Esophagus squamous epithelium (tissue), 5 donors: ENCODE data around the gene DCP1B. TPM values are rescaled to one million over a fixed set of nuclear protein-coding genes. Genes with fewer than 3 reads are reported as not detected.

Experiments used
- DNase-seq: peaks from one replicate; lab custom pipeline; 2025; lab: John Stamatoyannopoulos, UW
- H3K27ac ChIP-seq, 4 donors: fragments of 200-600 bp; sonication (generic); one replicate each; pipeline ENCODE4 v1.5.1; 2016 to 2019; ENCODE audit warnings: mild to moderate bottlenecking in 1 of 4
- H3K27me3 ChIP-seq, 4 donors: fragments of 200-600 bp; sonication (generic); 1 replicate in 3 of 4; 2 replicates in 1 of 4; pipeline versions ENCODE4 v1.5.1 to v1.6.0; 2017 to 2021; ENCODE audit warnings: antibody characterized with exemption in 1 of 4
- H3K36me3 ChIP-seq, 3 donors: fragments of 200-600 bp; sonication (generic); one replicate each; pipeline ENCODE4 v1.5.1; 2016 to 2019
- H3K4me1 ChIP-seq, 3 donors: fragments of 200-600 bp; sonication (generic); one replicate each; pipeline ENCODE4 v1.5.1; 2017 to 2019
- H3K4me3 ChIP-seq, 4 donors: fragments of 200-600 bp; sonication (generic); 1 replicate in 3 of 4; 2 replicates in 1 of 4; pipeline ENCODE4 v1.5.1; 2016 to 2019; ENCODE audit warnings: mild to moderate bottlenecking in 2 of 4, moderate library complexity in 1 of 4
- H3K9me3 ChIP-seq, 3 donors: fragments of 200-600 bp; sonication (generic); one replicate each; pipeline ENCODE4 v1.5.1; 2016 to 2019
- CTCF ChIP-seq, 6 experiments: fragments of 450-650 bp in 4 of 6; fragments of 200-600 bp in 2 of 6; sonication (generic) in 2 of 6; IDR thresholded peaks; one replicate each; pipeline ENCODE4 v1.5.1; 2016 to 2019; ENCODE audit warnings: antibody characterized with exemption in 6 of 6, mild to moderate bottlenecking in 4 of 6, moderate library complexity in 4 of 6
- POLR2A ChIP-seq, 4 donors: fragments of 450-650 bp; IDR thresholded peaks; one replicate each; pipeline ENCODE4 v1.6.1; 2017; ENCODE audit warnings: antibody characterized with exemption in 4 of 4, mild to moderate bottlenecking in 4 of 4, moderate library complexity in 3 of 4
- WGBS, 2 donors: methylation state at CpG; one replicate each; pipeline ENCODE4 v1.1.5; 2018; 5-methylcytosine and 5-hydroxymethylcytosine counted together
- intact Hi-C: fragments of 100-400 bp; cut with DNase I; formaldehyde crosslinking; loops from one replicate; pipeline ENCODE4 v1.15.0; 2022
- total RNA-seq, 4 donors: library from RNA; depleted of rRNA; stranded (reverse); fragments of >200 nt; gene quantifications; one replicate each; pipeline ENCODE4 v1.1.0, GENCODE V29; 2016
- donor health status: DM: yes; HTN: yes; CAD: no.

Gene DCP1B
- total RNA-seq, 4 donors from 2014 or later: 4.0 to 15.5 (median 10.8) TPM

- Histone ChIP-seq H3K27me3 (peaks cover 0 to 28% (median 0%) of the 10 kb centered on the region in 4 donors), H3K27ac (no peak overlapping the region), H3K36me3 (no peaks in the 10 kb centered on the region), H3K9me3 (no peaks in the 10 kb centered on the region), H3K4me3 (no peak overlapping the region), H3K4me1 (peaks cover 0 to 14% (median 3%) of the 10 kb centered on the region in 3 donors)
- no peak for DNase-seq
- intact Hi-C loops: no loop called here
- WGBS, 2 donors: 84 to 95% methylated on average over 6 to 9 of the region's 12 CpGs
- TF ChIP-seq POLR2A (IDR thresholded peaks at IDR 0.05) (no peak), CTCF (IDR thresholded peaks at IDR 0.05) (no peak)
Measured at GRCh38 chr12:1922985-1923384, 81.3 kb downstream of the DCP1B start.

GRCh38 chr12:1922075-1922709 lies 82.1 kb downstream of the DCP1B start:
- intact Hi-C loops: no loop called here
- Histone ChIP-seq H3K4me1 (peaks cover 0 to 16% (median 3%) of the 10 kb centered on the region in 3 donors), H3K36me3 (no peaks in the 10 kb centered on the region), H3K27me3 (peaks cover 0 to 23% (median 0%) of the 10 kb centered on the region in 4 donors), H3K4me3 (no peak overlapping the region), H3K9me3 (no peaks in the 10 kb centered on the region), H3K27ac (no peak overlapping the region)
- DNase-seq: no peak
- 100% methylated on average over 1 of the region's 40 CpGs for WGBS, 2 donors
- no peak for TF ChIP-seq POLR2A (IDR thresholded peaks at IDR 0.05)
- TF ChIP-seq CTCF (IDR thresholded peaks at IDR 0.05): no peak

- DNase-seq: no peak
- Histone ChIP-seq H3K4me3 (no peak overlapping the region), H3K27me3 (peaks cover 0 to 19% (median 0%) of the 10 kb centered on the region in 4 donors), H3K9me3 (no peaks in the 10 kb centered on the region), H3K27ac (no peak overlapping the region), H3K4me1 (peaks cover 0 to 20% (median 3%) of the 10 kb centered on the region in 3 donors), H3K36me3 (no peaks in the 10 kb centered on the region)
- TF ChIP-seq CTCF (IDR thresholded peaks at IDR 0.05) (no peak), POLR2A (IDR thresholded peaks at IDR 0.05) (no peak)
- whole genome bisulfite sequencing, 2 donors: 52 to 88% methylated on average over 17 of the region's 17 CpGs
- intact Hi-C loops: no loop called here
Measured at GRCh38 chr12:1920971-1921370, 83.3 kb downstream of the DCP1B start.

GRCh38 chr12:1920436-1920835 lies 83.8 kb downstream of the DCP1B start:
- no peak for DNase-seq
- no peak for TF ChIP-seq CTCF (IDR thresholded peaks at IDR 0.05)
- TF ChIP-seq POLR2A (IDR thresholded peaks at IDR 0.05): no peak
- 95% methylated on average over 13 of the region's 13 CpGs for WGBS, 2 donors
- H3K9me3 ChIP-seq: no peaks in the 10 kb centered on the region
- no peak overlapping the region for H3K4me3 ChIP-seq
- no peak overlapping the region for H3K27ac ChIP-seq
- no peaks in the 10 kb centered on the region for H3K36me3 ChIP-seq
- H3K27me3 ChIP-seq: peaks cover 0 to 17% (median 0%) of the 10 kb centered on the region in 4 donors
- H3K4me1 ChIP-seq: peaks cover 0 to 20% (median 3%) of the 10 kb centered on the region in 3 donors
- intact Hi-C loops: no loop called here

- intact Hi-C loops: no loop called here
- Histone ChIP-seq H3K4me1 (peaks cover 0 to 14% (median 0%) of the 10 kb centered on the region in 3 donors), H3K27ac (no peak overlapping the region), H3K27me3 (peaks cover 0 to 10% (median 0%) of the 10 kb centered on the region in 4 donors), H3K4me3 (no peak overlapping the region), H3K36me3 (no peaks in the 10 kb centered on the region), H3K9me3 (no peaks in the 10 kb centered on the region)
- 80 to 87% methylated on average over 3 of the region's 3 CpGs for WGBS, 2 donors
- TF ChIP-seq CTCF (IDR thresholded peaks at IDR 0.05): no peak
- TF ChIP-seq POLR2A (IDR thresholded peaks at IDR 0.05): no peak
- DNase-seq: no peak
Measured at GRCh38 chr12:1919763-1920162, 84.5 kb downstream of the DCP1B start.
